GM18505 (cell line): Measurements from ENCODE around the gene TMEM37.

Source experiments
- ATAC-seq: cut with Tn5 transposase; IDR thresholded peaks from one replicate; pipeline ENCODE4 v1.9.1; 2021; ENCODE audit not compliant: unreplicated experiment
- POLR2A ChIP-seq: IDR thresholded peaks from 4 replicates; pipeline ENCODE4 v1.6.1; 2011; ENCODE audit warnings: borderline replicate concordance; ENCODE audit not compliant: insufficient read depth, insufficient read length; ENCODE audit errors: extremely low read depth

The TMEM37 gene

DNA sequence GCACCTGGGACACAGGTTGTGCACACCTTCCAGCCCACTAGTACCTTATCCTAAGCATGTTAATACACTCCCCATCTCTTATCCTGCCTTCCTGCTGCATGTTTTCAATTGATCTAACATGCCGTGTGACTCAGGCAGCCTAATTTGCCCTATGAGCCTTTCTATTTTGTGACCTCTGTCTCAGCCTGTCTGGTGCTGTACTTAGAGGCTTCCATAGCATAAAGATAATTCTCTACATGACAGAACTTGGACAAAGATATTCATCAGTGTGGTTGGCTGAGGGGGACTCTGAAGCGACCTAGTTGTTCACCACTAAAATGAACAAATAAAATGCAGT, 8.6 kb upstream of the TMEM37 start:
- TF ChIP-seq POLR2A, result no peak
- no peak for ATAC-seq

DNA sequence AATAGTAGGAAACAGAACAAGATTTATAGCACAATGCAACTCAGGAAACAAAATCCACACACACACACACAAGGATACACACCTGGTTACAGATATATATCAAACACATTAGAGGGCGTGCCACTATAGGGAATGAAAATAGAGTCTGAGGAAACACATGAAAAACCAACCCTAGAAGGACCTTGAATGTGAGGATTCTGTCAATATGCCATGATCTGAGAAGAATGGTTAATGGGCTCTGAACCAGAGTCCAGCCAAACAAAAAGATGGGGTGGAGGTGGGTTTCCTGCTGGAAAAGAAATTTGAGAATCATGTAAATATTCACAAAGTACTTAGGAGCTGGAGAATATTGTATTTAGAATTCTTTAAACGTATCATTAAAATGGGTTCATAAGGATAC, 7.8 kb upstream of the TMEM37 start:
- no peak for TF ChIP-seq POLR2A
- ATAC-seq, result no peak

DNA sequence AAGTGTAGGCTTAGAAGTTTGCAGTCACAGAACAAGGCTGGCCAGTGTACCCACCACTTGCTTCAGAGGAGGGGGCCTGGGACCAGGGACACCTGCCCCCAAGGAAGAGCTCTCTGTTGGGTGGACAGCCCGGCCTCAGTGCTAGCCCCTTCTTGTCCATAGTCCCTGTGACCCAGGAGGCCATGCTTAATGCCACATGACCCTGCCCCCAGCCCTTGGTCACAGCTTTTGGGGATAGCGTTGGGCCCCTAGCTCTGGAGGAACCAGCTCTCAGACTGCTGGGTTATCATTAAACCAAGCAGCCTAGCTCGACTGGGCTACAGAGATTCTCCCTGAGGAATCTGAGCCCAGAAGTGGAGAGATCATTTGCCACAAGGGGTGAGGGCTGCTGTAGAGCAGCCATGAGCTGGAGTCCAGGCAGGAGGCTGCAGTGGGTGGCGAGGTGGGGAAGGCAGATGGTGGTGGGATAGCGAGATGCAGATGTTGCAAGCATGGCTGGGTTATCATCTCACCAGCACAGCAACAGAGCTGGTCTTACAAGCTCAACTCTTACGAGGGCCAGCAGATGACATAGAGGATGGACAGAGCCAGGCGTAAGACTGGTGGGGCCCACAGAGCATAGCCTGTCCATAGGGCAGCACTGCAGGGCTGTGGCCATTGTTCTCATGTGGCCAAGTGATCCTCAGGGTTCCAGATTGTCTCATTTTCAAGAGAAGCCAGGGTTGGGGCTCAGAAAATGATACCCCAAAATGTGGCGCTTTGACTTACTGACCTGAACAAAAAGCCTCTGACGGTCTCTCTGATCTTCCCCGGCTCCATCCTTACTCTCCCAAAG, 7.2 kb upstream of the TMEM37 start:
- ATAC-seq, result no peak
- no peak for TF ChIP-seq POLR2A

DNA sequence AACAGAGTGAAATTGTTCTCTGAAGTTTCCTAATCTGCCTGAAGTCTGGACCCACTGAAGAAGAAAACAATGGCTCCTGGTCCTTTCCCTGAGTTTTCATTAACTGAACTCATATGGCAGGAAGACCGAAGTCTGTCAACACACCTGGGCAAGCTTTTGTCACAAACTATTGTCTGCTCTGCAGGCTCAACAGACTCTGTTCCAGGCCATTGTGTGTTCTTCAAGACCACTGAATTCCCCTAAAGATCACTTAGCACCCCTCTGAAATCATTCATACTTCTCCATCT, 6.6 kb upstream of the TMEM37 start:
- ATAC-seq, result no peak

DNA sequence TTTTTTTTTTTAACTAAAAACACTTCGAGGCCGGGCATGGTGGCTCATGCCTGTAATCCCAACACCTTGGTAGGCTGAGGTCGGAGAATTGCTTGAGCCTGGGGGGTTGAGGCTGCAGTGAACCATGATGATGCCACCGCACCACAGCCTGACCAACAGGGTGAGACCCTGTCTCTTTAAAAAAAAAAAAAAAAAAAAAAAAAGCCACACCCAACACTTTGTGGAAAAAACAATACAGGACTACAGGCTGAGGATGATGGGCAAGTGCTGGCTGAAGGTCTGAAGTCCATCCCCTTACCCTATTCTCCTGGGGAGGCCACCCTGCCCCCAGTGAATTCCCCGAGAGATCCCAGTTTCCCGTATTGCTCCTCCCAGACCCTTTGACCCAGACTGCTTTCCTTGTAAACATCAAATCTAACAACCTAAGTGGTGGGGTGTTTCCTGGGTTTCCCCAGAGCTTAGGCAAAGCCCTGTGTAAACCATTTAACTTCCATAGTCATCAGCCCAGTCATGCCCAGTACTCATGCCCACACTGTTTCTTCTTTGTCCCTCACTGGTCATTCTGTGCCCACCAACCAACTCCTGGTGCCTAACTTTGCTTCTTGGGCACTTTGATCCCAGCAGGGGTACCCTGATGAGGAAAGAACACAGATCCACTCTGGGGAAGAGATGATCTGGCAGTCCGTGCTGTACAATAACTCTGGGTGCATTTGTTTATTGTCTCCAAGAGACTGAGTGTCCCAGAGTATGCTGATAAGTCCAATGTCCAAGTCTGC, 5.8 kb upstream of the TMEM37 start:
- ATAC-seq, result no peak
- TF ChIP-seq POLR2A, result no peak

More for the DNA sequence above, 6.6 kb upstream of the TMEM37 start:
- no peak for TF ChIP-seq POLR2A

DNA sequence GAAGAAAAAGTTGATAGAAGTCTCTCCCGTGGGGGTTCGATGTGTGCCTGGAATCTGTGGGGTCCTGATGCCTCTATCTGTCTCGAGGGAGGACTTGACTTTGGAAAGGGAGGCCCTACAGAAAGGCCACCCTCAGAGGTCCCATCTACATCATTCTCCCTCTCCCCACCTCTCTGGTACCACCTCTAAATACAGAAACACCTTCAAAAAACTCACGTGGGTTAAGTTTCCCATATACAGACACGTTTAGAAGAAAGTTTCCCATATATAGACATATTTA, 5.3 kb upstream of the TMEM37 start:
- no peak for ATAC-seq
- no peak for TF ChIP-seq POLR2A

DNA sequence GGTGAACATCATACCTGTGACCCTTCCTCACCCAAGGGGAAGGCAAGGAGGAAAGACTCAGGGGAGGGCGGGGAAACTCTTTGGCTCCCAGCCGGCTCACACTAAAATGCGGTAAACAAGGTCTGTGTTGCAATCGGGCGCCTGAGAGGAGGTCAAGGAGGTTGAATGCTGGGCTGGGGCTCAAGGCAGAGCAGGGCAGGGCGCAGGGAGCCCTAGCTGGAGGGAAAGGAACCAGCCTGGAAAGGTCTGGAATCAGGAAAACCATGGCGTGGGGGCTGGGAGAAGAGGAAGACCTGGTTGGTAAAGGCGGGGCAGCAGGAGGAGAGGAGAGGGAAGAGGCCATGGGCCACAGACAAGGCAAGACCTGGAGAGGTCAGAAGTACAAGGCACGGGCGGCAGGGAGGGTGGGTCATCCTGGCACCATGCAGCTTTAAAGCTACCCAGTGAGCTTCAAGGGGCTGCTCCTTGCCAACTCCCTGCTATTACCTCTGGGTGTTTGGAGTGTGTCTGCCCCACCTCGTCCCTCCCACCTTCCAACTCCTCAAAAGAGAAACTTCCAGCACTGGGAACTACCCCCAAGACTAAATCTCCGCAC, 4.8 kb upstream of the TMEM37 start:
- no peak for ATAC-seq

DNA sequence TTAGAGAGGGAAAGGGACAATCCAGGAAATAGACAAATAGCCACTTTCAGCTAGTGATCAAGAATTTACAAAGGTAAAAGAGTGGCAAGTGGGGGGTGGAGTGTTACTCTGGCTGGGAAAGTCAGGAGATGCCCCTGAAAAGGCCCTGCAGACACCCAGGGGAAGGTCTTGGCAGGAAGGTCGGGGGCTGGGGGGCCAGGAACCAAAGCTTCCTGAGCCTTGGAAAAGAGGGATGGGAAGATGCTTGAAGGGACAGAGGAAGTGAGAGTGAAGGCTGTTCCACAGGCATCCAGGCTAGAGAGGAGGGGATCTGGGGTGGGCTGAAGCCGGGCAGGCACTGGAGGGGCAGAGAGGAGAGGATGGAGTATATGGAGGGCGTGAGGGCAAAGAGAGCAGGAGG, 3.9 kb upstream of the TMEM37 start:
- no peak for ATAC-seq

More for the DNA sequence above, 4.8 kb upstream of the TMEM37 start:
- no peak for TF ChIP-seq POLR2A

DNA sequence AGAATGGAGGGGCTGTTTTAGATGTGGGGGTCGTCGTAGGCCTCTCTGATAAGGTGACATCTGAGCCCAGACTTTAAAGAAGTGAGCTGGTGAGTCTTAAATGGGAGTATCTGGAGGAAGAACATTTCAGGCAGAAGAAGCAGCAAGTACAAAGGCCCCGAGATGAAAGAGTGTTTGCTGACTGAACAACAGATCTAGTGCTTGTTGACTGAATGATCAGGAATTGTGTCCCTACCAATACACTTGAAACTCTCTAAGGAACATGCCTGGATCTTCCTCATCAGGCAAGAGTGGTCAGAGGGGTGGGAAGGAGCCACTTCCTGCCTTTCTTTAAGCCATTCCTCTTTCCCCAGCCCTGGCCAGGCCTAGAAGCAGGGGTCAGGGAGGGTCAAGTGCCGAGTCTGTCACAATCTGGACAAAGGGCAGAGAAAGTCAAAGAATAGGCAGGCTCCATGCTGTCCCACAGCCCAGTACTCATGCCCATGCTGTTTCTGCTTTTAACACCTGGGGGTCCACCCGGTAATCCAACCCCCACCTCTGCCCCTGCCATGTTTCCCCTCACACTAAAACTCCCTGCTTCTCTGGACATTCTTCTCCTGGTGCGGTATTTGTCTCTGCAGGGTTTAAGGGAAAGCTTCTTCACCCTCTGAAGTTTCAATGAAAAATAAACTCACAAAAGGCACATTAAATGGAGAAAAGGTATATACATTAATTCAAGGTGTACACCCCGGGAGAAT, 3.0 kb upstream of the TMEM37 start:
- TF ChIP-seq POLR2A, result no peak
- ATAC-seq, result no peak

More for the DNA sequence above, 3.9 kb upstream of the TMEM37 start:
- TF ChIP-seq POLR2A, result no peak

DNA sequence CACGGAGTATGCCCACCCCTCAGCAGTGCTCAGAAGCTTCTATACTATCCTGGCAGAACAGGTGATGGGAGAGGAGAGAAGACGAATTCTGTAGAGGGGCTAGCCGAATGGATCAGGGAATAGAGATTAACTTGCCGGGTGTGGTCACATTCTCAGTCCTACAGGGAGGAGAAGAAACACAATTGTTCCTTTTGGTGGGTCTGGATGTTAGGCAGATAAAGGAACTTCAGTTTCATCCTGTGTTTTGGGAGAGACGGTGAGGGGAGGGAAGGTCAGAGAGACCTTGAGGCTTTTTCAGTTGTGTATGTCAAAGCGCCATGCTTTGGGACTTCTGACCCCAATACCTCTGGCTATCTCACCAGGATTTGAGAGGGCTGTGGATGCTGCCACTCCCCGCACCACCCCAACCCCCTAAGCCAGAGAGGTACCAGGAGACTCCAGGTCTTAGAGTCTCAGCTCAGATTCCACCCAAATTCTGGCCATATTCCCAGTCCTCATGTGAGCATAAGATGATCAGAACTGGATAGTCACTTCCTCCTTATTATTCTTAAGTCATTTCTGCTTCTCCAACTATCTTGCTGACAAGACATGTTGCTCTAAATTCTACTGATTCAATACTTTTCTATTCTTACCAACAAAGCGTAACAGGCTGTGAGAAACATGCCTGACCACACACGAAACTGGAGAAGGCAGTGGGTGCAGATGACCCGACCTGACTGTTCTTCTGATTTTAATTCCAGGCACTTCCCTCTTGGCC, 2.3 kb upstream of the TMEM37 start:
- ATAC-seq, result no peak
- no peak for TF ChIP-seq POLR2A

DNA sequence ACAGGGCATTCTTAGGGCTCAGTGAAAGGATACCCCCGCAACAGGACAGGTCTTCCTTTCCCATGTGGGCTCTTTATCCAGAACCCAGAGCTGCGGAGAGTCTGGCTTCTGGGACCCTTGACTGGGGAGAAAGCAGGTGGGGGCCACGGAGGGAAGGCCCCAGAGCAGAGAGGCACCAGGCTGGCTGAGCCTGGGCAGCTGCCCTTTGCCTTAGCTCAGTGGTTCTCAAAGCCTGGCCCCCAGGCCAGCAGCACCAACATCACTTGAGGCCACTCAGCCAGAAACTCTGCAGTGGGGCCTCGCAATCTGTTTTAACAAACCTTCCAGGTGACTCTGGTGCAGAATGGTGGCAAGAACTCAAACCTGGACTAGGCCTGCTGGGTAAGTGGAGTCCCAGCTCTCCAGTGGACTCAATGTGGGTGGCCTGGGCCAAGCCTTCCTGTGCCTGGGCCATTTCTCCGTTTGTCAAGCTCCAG, 1.6 kb upstream of the TMEM37 start:
- no peak for TF ChIP-seq POLR2A
- ATAC-seq, result no peak

DNA sequence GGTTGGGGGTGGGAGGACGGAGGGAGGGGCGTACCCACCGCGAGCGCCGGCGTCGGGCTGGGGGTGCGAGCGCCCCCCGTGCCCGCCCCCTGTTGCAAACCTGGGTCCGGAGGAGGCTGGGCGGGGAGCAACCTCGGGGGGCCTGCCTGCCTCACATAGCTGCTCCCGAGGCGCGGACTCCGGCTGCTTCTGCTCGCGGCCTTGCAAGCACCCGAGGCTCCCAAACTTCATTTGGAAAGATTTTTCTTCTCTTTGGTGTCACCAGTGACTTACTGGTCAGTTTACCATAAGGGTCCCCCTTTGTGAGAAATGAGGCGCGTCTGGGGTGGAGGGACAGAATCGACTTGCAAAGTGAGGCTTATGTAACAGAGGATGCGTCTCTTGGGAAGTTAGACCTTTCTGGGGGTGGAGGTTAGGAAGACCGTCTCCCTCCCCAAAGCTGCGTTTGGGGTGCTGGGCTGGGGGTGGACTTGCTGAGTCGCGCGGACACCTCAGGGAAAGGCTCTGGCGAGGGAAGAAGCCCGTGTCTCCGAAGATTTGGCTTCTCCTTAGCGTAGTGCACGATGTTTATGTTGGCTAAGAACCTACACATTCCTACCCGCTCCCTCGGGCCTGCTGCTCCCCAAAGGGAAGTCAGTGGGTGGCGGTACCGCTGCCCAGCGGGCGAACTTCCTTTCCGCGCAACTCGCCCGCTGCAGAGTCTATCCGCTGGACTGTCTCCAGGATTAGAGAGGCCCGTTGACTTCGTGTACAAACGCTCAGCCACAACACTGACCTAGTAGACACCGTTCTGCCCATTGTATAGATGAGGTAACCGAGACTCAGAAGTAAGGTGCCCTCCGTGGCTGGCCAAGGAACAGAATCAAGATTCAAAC, 559 bp downstream of the TMEM37 start:
- no peak for TF ChIP-seq POLR2A

DNA sequence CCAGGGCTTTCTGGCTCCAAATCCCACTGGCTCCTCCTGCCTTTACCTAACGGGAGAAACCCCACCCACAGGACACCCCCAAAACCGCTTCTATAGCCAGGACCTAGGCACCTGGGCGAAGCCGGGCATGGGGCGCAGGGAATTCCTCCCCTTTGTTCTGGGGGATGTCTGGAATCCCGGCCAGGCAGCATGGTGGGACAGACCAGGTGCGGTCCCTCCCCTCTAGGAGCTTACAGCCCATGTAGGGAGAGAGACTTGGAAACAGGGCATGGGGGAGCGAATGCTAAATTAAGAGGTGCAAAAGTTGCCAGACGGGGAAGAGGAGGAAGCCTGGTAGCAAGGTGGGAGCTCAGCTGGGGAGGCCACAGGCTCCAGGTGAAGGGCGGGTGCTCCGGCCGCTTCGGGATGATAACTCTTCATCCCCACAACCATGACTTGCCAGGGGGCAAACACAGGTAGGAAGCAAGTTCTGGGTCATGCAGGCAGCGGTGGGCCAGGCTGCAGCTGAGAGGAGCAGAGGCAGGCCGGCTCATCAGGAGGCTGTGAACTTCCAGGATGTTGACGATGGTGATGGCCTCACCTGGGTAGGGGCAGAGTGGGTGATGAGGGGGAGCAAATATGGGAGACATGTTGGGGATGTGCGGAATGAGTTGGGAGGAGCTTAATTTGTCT, 1.3 kb downstream of the TMEM37 start:
- no peak for TF ChIP-seq POLR2A
- ATAC-seq, result no peak

More for the DNA sequence above, 559 bp downstream of the TMEM37 start:
- ATAC-seq, result no peak
